ENCODE data around the gene SAMD4B. TPM values are rescaled to one million over a fixed set of nuclear protein-coding genes. Genes with fewer than 3 reads are reported as not detected.

The SAMD4B gene
- total and polyA plus RNA-seq, 2 donors (not counting 1 experiment from before 2014, with no cell fraction given) = 33.0 to 39.1 TPM

DNA sequence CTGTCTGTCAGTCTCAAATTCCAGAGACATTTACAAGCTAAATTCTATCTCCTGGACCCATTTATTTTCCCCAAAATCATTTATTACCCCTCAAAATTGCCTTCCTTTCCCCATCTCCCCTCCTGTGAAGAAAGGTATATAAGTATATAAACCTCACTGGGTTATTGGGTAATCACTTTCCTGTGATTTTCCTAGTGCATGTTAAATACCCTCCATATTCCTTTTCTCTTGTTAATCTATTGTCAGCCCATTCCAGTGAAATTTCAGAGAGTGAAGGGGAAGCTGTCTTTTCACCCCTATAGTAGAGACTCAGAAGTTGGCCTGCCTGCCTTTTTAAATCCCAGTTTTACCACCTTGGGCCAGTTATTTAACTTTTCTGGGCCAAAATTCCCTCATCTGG is 36.1 kb upstream of the SAMD4B start:
- no peak for TF ChIP-seq CTCF (conservative IDR thresholded peaks at IDR 0.05 in 1 of 2, IDR thresholded peaks at IDR 0.05 in 1 of 2; ENCODE audit: low read depth in 1 of 2, low read length in 2 of 2)
- no peak for TF ChIP-seq EZH2 (IDR thresholded peaks at IDR 0.05; ENCODE audit: low read length, missing control alignments)
- Histone ChIP-seq H2AFZ (ENCODE audit: low read length) (no peak overlapping the region), H4K20me1 (ENCODE audit: control insufficient read depth, extremely low read depth, insufficient read depth, low read length) (no peaks in the 10 kb centered on the region), H3K27ac (ENCODE audit: insufficient read depth, low read length) (no peak overlapping the region), H3K4me2 (ENCODE audit: extremely low read depth, insufficient read depth, low read length) (no peak overlapping the region), H3K9me3 (ENCODE audit: control insufficient read depth, insufficient read depth, low read depth, low read length) (no peaks in the 10 kb centered on the region), H3K79me2 (ENCODE audit: control insufficient read depth, insufficient read depth, low read length) (no peaks in the 10 kb centered on the region), H3K27me3 (ENCODE audit: control insufficient read depth, insufficient read depth, low read length) (peaks cover 34% of the 10 kb centered on the region), H3K9ac (ENCODE audit: insufficient read depth, low read length) (no peak overlapping the region), H3K4me1 (ENCODE audit: control insufficient read depth, extremely low read depth, insufficient read depth, low read length) (no peaks in the 10 kb centered on the region), H3K4me3 (replicated peaks in 1 of 4; ENCODE audit: control extremely low read depth in 1 of 4, insufficient read depth in 1 of 4, low read depth in 3 of 4, low read length in 4 of 4) (no peak overlapping the region), H3K36me3 (ENCODE audit: control insufficient read depth, insufficient read depth, low read length) (no peaks in the 10 kb centered on the region)
- DNase-seq (ENCODE audit: low read depth in 2 of 2) = no peak

- no peak overlapping the region for H3K9ac ChIP-seq (ENCODE audit: insufficient read depth, low read length)
- H2AFZ ChIP-seq (ENCODE audit: low read length) = no peak overlapping the region
- H3K4me2 ChIP-seq (ENCODE audit: extremely low read depth, insufficient read depth, low read length) = peak overlapping the region; percentile 35
- H3K9me3 ChIP-seq (ENCODE audit: control insufficient read depth, insufficient read depth, low read depth, low read length) = no peaks in the 10 kb centered on the region
- DNase-seq (ENCODE audit: low read depth in 2 of 2) = no peak
- H3K27me3 ChIP-seq (ENCODE audit: control insufficient read depth, insufficient read depth, low read length) = peaks cover 34% of the 10 kb centered on the region
- TF ChIP-seq EZH2 (IDR thresholded peaks at IDR 0.05; ENCODE audit: low read length, missing control alignments) (peak; percentile 89), CTCF (conservative IDR thresholded peaks at IDR 0.05 in 1 of 2, IDR thresholded peaks at IDR 0.05 in 1 of 2; ENCODE audit: low read depth in 1 of 2, low read length in 2 of 2) (no peak)
- H3K27ac ChIP-seq (ENCODE audit: insufficient read depth, low read length) = no peak overlapping the region
- H3K4me3 ChIP-seq (replicated peaks in 1 of 4; ENCODE audit: control extremely low read depth in 1 of 4, insufficient read depth in 1 of 4, low read depth in 3 of 4, low read length in 4 of 4) = no peak overlapping the region
- H3K79me2 ChIP-seq (ENCODE audit: control insufficient read depth, insufficient read depth, low read length) = no peaks in the 10 kb centered on the region
- no peaks in the 10 kb centered on the region for H3K4me1 ChIP-seq (ENCODE audit: control insufficient read depth, extremely low read depth, insufficient read depth, low read length)
- no peaks in the 10 kb centered on the region for H4K20me1 ChIP-seq (ENCODE audit: control insufficient read depth, extremely low read depth, insufficient read depth, low read length)
- H3K36me3 ChIP-seq (ENCODE audit: control insufficient read depth, insufficient read depth, low read length) = no peaks in the 10 kb centered on the region
Measured at GRCh38 chr19:39307046-39307821, 35.0 kb upstream of the SAMD4B start.

GRCh38 chr19:39307822-39308530 is 34.2 kb upstream of the SAMD4B start:
- H3K4me1 ChIP-seq (ENCODE audit: control insufficient read depth, extremely low read depth, insufficient read depth, low read length) = no peaks in the 10 kb centered on the region
- H3K27me3 ChIP-seq (ENCODE audit: control insufficient read depth, insufficient read depth, low read length) = peaks cover 34% of the 10 kb centered on the region
- TF ChIP-seq CTCF (conservative IDR thresholded peaks at IDR 0.05 in 1 of 2, IDR thresholded peaks at IDR 0.05 in 1 of 2; ENCODE audit: low read depth in 1 of 2, low read length in 2 of 2) (no peak), EZH2 (IDR thresholded peaks at IDR 0.05; ENCODE audit: low read length, missing control alignments) (no peak)
- no peaks in the 10 kb centered on the region for H3K9me3 ChIP-seq (ENCODE audit: control insufficient read depth, insufficient read depth, low read depth, low read length)
- no peaks in the 10 kb centered on the region for H3K36me3 ChIP-seq (ENCODE audit: control insufficient read depth, insufficient read depth, low read length)
- no peak overlapping the region for H3K9ac ChIP-seq (ENCODE audit: insufficient read depth, low read length)
- H3K27ac ChIP-seq (ENCODE audit: insufficient read depth, low read length) = no peak overlapping the region
- H3K4me2 ChIP-seq (ENCODE audit: extremely low read depth, insufficient read depth, low read length) = no peak overlapping the region
- no peak for DNase-seq (ENCODE audit: low read depth in 2 of 2)
- H2AFZ ChIP-seq (ENCODE audit: low read length) = no peak overlapping the region
- H3K4me3 ChIP-seq (replicated peaks in 1 of 4; ENCODE audit: control extremely low read depth in 1 of 4, insufficient read depth in 1 of 4, low read depth in 3 of 4, low read length in 4 of 4) = no peak overlapping the region
- H3K79me2 ChIP-seq (ENCODE audit: control insufficient read depth, insufficient read depth, low read length) = no peaks in the 10 kb centered on the region
- no peaks in the 10 kb centered on the region for H4K20me1 ChIP-seq (ENCODE audit: control insufficient read depth, extremely low read depth, insufficient read depth, low read length)

All from fibroblast of lung (primary cell).